K562 (cell line): ENCODE results near the gene ZFP62. TPM values are rescaled to one million over a fixed set of nuclear protein-coding genes. Genes with fewer than 3 reads are reported as not detected.

Source experiments
- ATAC-seq: fragments of 200-7000 bp; cut with Tn5 transposase; 3 replicates; pipeline ENCODE4 v1.9.1; 2020; ENCODE audit warnings: moderate library complexity
- BruUV-seq: library from RNA; stranded (reverse); fragments of 400-500 nt; replicated peaks from 2 replicates; lab custom pipeline; 2021; lab: Mats Ljungman, UMichigan
- CTCF ChIA-PET: fragments of 300-600 bp; formaldehyde crosslinking; extraction: SDS; loops from one replicate; lab custom pipeline; 2021; ENCODE audit warnings: low intra/inter-chr PET ratio; lab: Yijun Ruan, JAX
- POLR2A ChIA-PET: fragments of 300-600, 350-650 bp; sonication (Branson Sonifier 250); formaldehyde crosslinking; extraction: SDS; loops from one replicate; lab custom pipeline; 2021; ENCODE audit warnings: antibody characterized with exemption, inconsistent platforms; lab: Yijun Ruan, JAX
- DNase-seq, 4 experiments: peaks; one replicate each; pipeline versions ENCODE4 v3.0.0 to v3.0.0-alpha.2; 2011 to 2018; ENCODE audit warnings: low spot score in 3 of 4, mixed read lengths in 3 of 4; ENCODE audit errors: extremely low read depth in 1 of 4
- FAIRE-seq: peaks from 2 replicates; lab custom pipeline; 2011; peaks lifted over from hg19 to GRCh38; lab: Jason Lieb, UNC
- H2AFZ ChIP-seq: 2 replicates; pipeline ENCODE4 v1.6.0; 2011; ENCODE audit warnings: low read depth, low read length, control low read depth, inconsistent platforms
- H3K27ac ChIP-seq: fragments of 200-600 bp; 3 replicates; pipeline ENCODE4 v1.8.0; 2011; ENCODE audit warnings: low read depth, mild to moderate bottlenecking, control low read depth, inconsistent platforms, low read length, moderate library complexity, mixed read lengths; ENCODE audit errors: extremely low read depth
- H3K27me3 ChIP-seq, 2 experiments: fragments of 300-600 bp in 1 of 2; 2 replicates in 1 of 2; 3 replicates in 1 of 2; pipeline versions ENCODE4 v1.6.0 to v1.8.0; 2011; ENCODE audit warnings: inconsistent platforms in 2 of 2, low read length in 2 of 2, mild to moderate bottlenecking in 1 of 2, mixed read lengths in 1 of 2, moderate library complexity in 1 of 2; ENCODE audit not compliant: control insufficient read depth in 2 of 2, insufficient read depth in 2 of 2
- H3K36me3 ChIP-seq: fragments of 300-600 bp; 3 replicates; pipeline ENCODE4 v1.8.0; 2011; ENCODE audit warnings: mild to moderate bottlenecking, low read length, inconsistent platforms; ENCODE audit not compliant: control insufficient read depth, insufficient read depth
- H3K4me1 ChIP-seq, 2 experiments: fragments of 200-600 bp in 1 of 2; replicated peaks in 1 of 2; 2 replicates in 1 of 2; 3 replicates in 1 of 2; pipeline versions ENCODE4 v1.5.1 to v1.8.0; 2011; ENCODE audit warnings: inconsistent platforms in 2 of 2, low read length in 2 of 2, mild to moderate bottlenecking in 1 of 2, mixed read lengths in 1 of 2, moderate library complexity in 1 of 2; ENCODE audit not compliant: control insufficient read depth in 2 of 2, insufficient read depth in 2 of 2
- H3K4me2 ChIP-seq: 2 replicates; pipeline ENCODE4 v1.6.1; 2011; ENCODE audit warnings: low read length, control low read depth, inconsistent platforms, mixed read lengths; ENCODE audit not compliant: insufficient read depth
- H3K4me3 ChIP-seq: fragments of 200-600 bp; sonication (generic), shearing (Covaris generic); 2 replicates; pipeline ENCODE4 v1.5.1; 2016; ENCODE audit warnings: control low read depth, inconsistent platforms
- H3K79me2 ChIP-seq: fragments of 200-600 bp; 3 replicates; pipeline ENCODE4 v1.8.0; 2011; ENCODE audit warnings: low read length, inconsistent platforms; ENCODE audit not compliant: control insufficient read depth, insufficient read depth
- H3K9ac ChIP-seq, 2 experiments: 2 replicates each; pipeline versions ENCODE4 v1.6.0 to v1.6.1; 2011; ENCODE audit warnings: low read depth in 2 of 2, low read length in 2 of 2, control low read depth in 1 of 2, inconsistent platforms in 1 of 2, mild to moderate bottlenecking in 1 of 2, mixed read lengths in 1 of 2; ENCODE audit not compliant: insufficient read depth in 1 of 2
- H3K9me1 ChIP-seq: one replicate; pipeline ENCODE4 v1.6.0; 2011; ENCODE audit warnings: inconsistent platforms, mild to moderate bottlenecking, low read length, moderate library complexity; ENCODE audit not compliant: control insufficient read depth, insufficient read depth
- H3K9me3 ChIP-seq: replicated peaks from 2 replicates; pipeline ENCODE4 v1.5.1; 2011; ENCODE audit warnings: low read depth, low read length, inconsistent platforms; ENCODE audit not compliant: control insufficient read depth, insufficient read depth
- H4K20me1 ChIP-seq: replicated peaks from 2 replicates; pipeline ENCODE4 v1.6.1; 2011; ENCODE audit warnings: low read length, inconsistent platforms, mixed read lengths; ENCODE audit not compliant: control insufficient read depth, insufficient read depth
- EP300 ChIP-seq: IDR thresholded peaks from 2 replicates; pipeline ENCODE4 v1.6.1; 2012; ENCODE audit warnings: low read length, improper control_type of control experiment
- EZH2 ChIP-seq: IDR thresholded peaks from 2 replicates; pipeline ENCODE4 v1.6.1; 2012; ENCODE audit warnings: low read depth, mild to moderate bottlenecking, inconsistent platforms, low read length, borderline replicate concordance
- KHSRP ChIP-seq: fragments of 450-650 bp; IDR thresholded peaks from 2 replicates; pipeline ENCODE4 v1.6.1; 2017
- MAFK ChIP-seq: IDR thresholded peaks from 2 replicates; pipeline ENCODE4 v1.6.1; 2011; ENCODE audit warnings: low read length, improper control_type of control experiment
- PREB ChIP-seq: sonication (generic); formaldehyde crosslinking; IDR thresholded peaks from 2 replicates; pipeline ENCODE4 v1.8.1; 2023; ENCODE audit warnings: mild to moderate bottlenecking, missing genetic modification reagents
- RUNX1 ChIP-seq: sonication (generic); IDR thresholded peaks from 2 replicates; pipeline ENCODE4 v1.6.1; 2016; ENCODE audit warnings: antibody characterized with exemption, low read depth
- STAT6 ChIP-seq: sonication (generic); formaldehyde crosslinking; IDR thresholded peaks from 2 replicates; pipeline ENCODE4 v1.8.1; 2023; ENCODE audit warnings: mild to moderate bottlenecking, missing genetic modification reagents
- TBP ChIP-seq: optimal IDR thresholded peaks from 2 replicates; pipeline ENCODE3; 2011; ENCODE audit warnings: low read depth, low read length, improper control_type of control experiment
- VEZF1 ChIP-seq: fragments of 200-800 bp; sonication (Bioruptor generic); IDR thresholded peaks from 2 replicates; pipeline ENCODE4 v1.6.1; 2017; ENCODE audit warnings: missing genetic modification characterization, missing compliant biosample characterization
- XRCC4 ChIP-seq: IDR thresholded peaks from one replicate; pipeline ENCODE4 v1.6.1; 2011; ENCODE audit not compliant: insufficient read depth, insufficient read length; ENCODE audit errors: extremely low read depth
- ZBTB7A ChIP-seq: IDR thresholded peaks from 2 replicates; pipeline ENCODE4 v1.6.1; 2011; ENCODE audit warnings: low read depth, mild to moderate bottlenecking, low read length, moderate library complexity, borderline replicate concordance; ENCODE audit not compliant: control insufficient read depth
- ZFP36 ChIP-seq: fragments of 150-350 bp; IDR thresholded peaks from 2 replicates; pipeline ENCODE4 v1.6.1; 2018; ENCODE audit warnings: low read length, low read depth; ENCODE audit not compliant: partially characterized antibody
- ZNF518B ChIP-seq: fragments of 250-450 bp; sonication (Bioruptor Pico); IDR thresholded peaks from 2 replicates; pipeline ENCODE4 v1.5.0; 2021; ENCODE audit warnings: mild to moderate bottlenecking, moderate library complexity
- ZNF583 ChIP-seq: fragments of 250-450 bp; sonication (Bioruptor Pico); IDR thresholded peaks from 2 replicates; pipeline ENCODE4 v1.4.0; 2020
- WGBS: fragments of 100-300 bp; shearing (Covaris generic); methylation state at CpG from one replicate; pipeline ENCODE4 v1.1.6; 2016; ENCODE audit warnings: low coverage, mixed read lengths; ENCODE audit not compliant: insufficient coverage; ENCODE audit errors: missing lambda C conversion rate; 5-methylcytosine and 5-hydroxymethylcytosine counted together
- in situ Hi-C: fragments of 300-500 bp; cut with MboI; formaldehyde crosslinking; loops from 4 replicates; pipeline ENCODE4 v1.15.0; 2018; ENCODE audit warnings: inconsistent platforms, mixed read lengths
- intact Hi-C: fragments of 100-400 bp; cut with micrococcal nuclease; formaldehyde crosslinking; loops from 2 replicates; pipeline ENCODE4 v1.14.2; 2022
- polyA plus RNA-seq, 8 experiments: library from polyadenylated mRNA; depleted of rRNA in 4 of 8; stranded (reverse) in 5 of 8; unstranded in 3 of 8; fragments of >200 nt; fragmentation: Nextera tagmentation in 2 of 8; fragmentation: Illumina TruSeq in 1 of 8; extraction: Ambion mirVana in 2 of 8; extraction: Trizol in 1 of 8; gene quantifications; 2 replicates each; pipeline versions ENCODE4 v1.2.1 to v1.2.3, GENCODE V29; 2011 to 2014; ENCODE audit warnings: inconsistent platforms in 1 of 8, missing spikeins in 1 of 8
- total RNA-seq, 7 experiments: library from RNA; depleted of rRNA in 6 of 7; stranded (reverse); fragments of >200 nt in 6 of 7; fragmentation: Illumina TruSeq in 2 of 7; extraction: Trizol in 2 of 7; gene quantifications; 2 replicates each; pipeline versions ENCODE4 v1.2.1 to v1.2.3, GENCODE V29; 2011 to 2021; ENCODE audit warnings: low replicate concordance in 1 of 7

Gene ZFP62
- total and polyA plus RNA-seq, 9 of the 15 experiments (the other 6 are each of a cell fraction or from before 2014, with no cell fraction given): 12.2 to 37.5 (median 25.0) TPM

GRCh38 chr5:180844858-180845257 is 16.2 kb downstream of the ZFP62 start (continued):
- TF ChIP-seq STAT6 (CRISPR knock-in tag) (no peak), MAFK (no peak), VEZF1 (no peak), KHSRP (no peak)

GRCh38 chr5:180844432-180844831 is 16.6 kb downstream of the ZFP62 start:
- ChIA-PET POLR2A (no interaction called here), CTCF (no interaction called here)
- Histone ChIP-seq H3K79me2 (no peaks in the 10 kb centered on the region), H3K9me3 (peaks cover 21% of the 10 kb centered on the region), H4K20me1 (no peaks in the 10 kb centered on the region), H3K36me3 (peaks cover 11% of the 10 kb centered on the region; the same call in 2 of the 3 replicates), H3K4me2 (no peak overlapping the region), H3K9ac (no peak overlapping the region; a peak in 1 of 4 replicates), H3K27ac (no peak overlapping the region), H3K27me3 (no peaks in the 10 kb centered on the region), H2AFZ (no peak overlapping the region), H3K4me1 (no peaks in the 10 kb centered on the region), H3K9me1 (no peaks in the 10 kb centered on the region), H3K4me3 (no peak overlapping the region)
- in situ Hi-C loops (no loop called here), intact Hi-C loops (no loop called here)
- 55% methylated on average over 3 of the region's 3 CpGs for WGBS
- ATAC-seq (no peak), DNase-seq (no peak), FAIRE-seq (no peak)
- BruUV-seq: no TSS peak
- TF ChIP-seq EP300: no peak
- no peak for TF ChIP-seq ZNF583 (CRISPR knock-in tag)
- no peak for TF ChIP-seq EZH2
- TF ChIP-seq XRCC4: no peak
- TF ChIP-seq ZFP36: no peak
- TF ChIP-seq RUNX1: no peak
- TF ChIP-seq PREB (CRISPR knock-in tag): no peak
- TF ChIP-seq ZNF518B (CRISPR knock-in tag): no peak
- no peak for TF ChIP-seq TBP
- no peak for TF ChIP-seq ZBTB7A
